HL-60 (cell line): ENCODE measurements around the gene RDX.

Experiments
- DNase-seq, 2 experiments: peaks; one replicate each; pipeline ENCODE4 v3.0.0-alpha.2; 2010 to 2020; ENCODE audit warnings: low read depth in 1 of 2, low spot score in 1 of 2
- H3K27ac ChIP-seq: fragments of 250-450 bp; sonication (Bioruptor Pico); replicated peaks from 2 replicates; pipeline ENCODE4 v1.5.1; 2020; ENCODE audit warnings: mild to moderate bottlenecking, moderate library complexity
- H3K27me3 ChIP-seq: fragments of 250-450 bp; sonication (Bioruptor Pico); 2 replicates; pipeline ENCODE4 v1.5.1; 2021; ENCODE audit warnings: mild to moderate bottlenecking, moderate library complexity; ENCODE audit not compliant: insufficient read depth, poor library complexity, severe bottlenecking
- H3K4me3 ChIP-seq: replicated peaks from 2 replicates; pipeline ENCODE4 v1.5.1; 2011; ENCODE audit warnings: mild to moderate bottlenecking, control low read depth, low read length; ENCODE audit not compliant: insufficient read depth
- CTCF ChIP-seq: IDR thresholded peaks from one replicate; pipeline ENCODE4 v1.5.1; 2011; ENCODE audit warnings: low read length, control low read depth, inconsistent platforms; ENCODE audit not compliant: insufficient read depth
- GABPA ChIP-seq: IDR thresholded peaks from 2 replicates; pipeline ENCODE4 v1.6.1; 2012; ENCODE audit warnings: low read depth
- POLR2AphosphoS5 ChIP-seq: IDR thresholded peaks from 2 replicates; pipeline ENCODE4 v1.6.1; 2012; ENCODE audit warnings: low read depth
- SPI1 ChIP-seq: IDR thresholded peaks from 2 replicates; pipeline ENCODE4 v1.6.1; 2012; ENCODE audit warnings: low read depth, mild to moderate bottlenecking, borderline replicate concordance
- TF ChIP-seq, protein P1 (sequence below): IDR thresholded peaks from 2 replicates; pipeline ENCODE4 v1.6.1; 2012; ENCODE audit warnings: low read depth; ENCODE audit not compliant: insufficient replicate concordance

The RDX gene

GRCh38 chr11:110162216-110162615, 134.2 kb downstream of the RDX start:
- TF ChIP-seq GABPA = no peak
- TF ChIP-seq CTCF = no peak
- TF ChIP-seq POLR2AphosphoS5 = no peak
- TF ChIP-seq, protein P1, sequence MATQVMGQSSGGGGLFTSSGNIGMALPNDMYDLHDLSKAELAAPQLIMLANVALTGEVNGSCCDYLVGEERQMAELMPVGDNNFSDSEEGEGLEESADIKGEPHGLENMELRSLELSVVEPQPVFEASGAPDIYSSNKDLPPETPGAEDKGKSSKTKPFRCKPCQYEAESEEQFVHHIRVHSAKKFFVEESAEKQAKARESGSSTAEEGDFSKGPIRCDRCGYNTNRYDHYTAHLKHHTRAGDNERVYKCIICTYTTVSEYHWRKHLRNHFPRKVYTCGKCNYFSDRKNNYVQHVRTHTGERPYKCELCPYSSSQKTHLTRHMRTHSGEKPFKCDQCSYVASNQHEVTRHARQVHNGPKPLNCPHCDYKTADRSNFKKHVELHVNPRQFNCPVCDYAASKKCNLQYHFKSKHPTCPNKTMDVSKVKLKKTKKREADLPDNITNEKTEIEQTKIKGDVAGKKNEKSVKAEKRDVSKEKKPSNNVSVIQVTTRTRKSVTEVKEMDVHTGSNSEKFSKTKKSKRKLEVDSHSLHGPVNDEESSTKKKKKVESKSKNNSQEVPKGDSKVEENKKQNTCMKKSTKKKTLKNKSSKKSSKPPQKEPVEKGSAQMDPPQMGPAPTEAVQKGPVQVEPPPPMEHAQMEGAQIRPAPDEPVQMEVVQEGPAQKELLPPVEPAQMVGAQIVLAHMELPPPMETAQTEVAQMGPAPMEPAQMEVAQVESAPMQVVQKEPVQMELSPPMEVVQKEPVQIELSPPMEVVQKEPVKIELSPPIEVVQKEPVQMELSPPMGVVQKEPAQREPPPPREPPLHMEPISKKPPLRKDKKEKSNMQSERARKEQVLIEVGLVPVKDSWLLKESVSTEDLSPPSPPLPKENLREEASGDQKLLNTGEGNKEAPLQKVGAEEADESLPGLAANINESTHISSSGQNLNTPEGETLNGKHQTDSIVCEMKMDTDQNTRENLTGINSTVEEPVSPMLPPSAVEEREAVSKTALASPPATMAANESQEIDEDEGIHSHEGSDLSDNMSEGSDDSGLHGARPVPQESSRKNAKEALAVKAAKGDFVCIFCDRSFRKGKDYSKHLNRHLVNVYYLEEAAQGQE = no peak
- no peak for TF ChIP-seq SPI1
- H3K27me3 ChIP-seq = no peaks in the 10 kb centered on the region
- H3K27ac ChIP-seq = no peak overlapping the region
- H3K4me3 ChIP-seq = no peak overlapping the region
- no peak for DNase-seq

DNA sequence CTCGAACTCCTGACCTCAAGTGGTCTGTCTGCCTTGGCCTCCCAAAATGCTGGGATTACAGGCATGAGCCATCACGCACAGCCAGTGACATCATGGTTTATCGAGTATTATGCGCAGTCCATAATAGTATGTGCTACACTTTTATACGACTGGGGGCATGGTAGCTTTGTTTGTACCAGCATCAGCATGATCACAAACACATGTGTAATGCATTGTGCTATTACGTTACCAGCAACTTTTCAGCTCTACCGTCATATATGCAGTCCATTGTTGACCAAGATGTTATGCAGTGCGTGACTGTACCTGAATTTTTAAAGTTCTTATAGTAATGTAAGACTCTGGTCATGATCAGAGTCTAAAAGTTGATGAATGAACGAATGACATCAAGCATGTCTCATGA, 135.4 kb downstream of the RDX start:
- no peak overlapping the region for H3K27ac ChIP-seq
- no peaks in the 10 kb centered on the region for H3K27me3 ChIP-seq
- DNase-seq = no peak
- TF ChIP-seq, protein P1 = no peak
- TF ChIP-seq SPI1 (no peak), GABPA (no peak), CTCF (no peak), POLR2AphosphoS5 (no peak)
- no peak overlapping the region for H3K4me3 ChIP-seq

DNA sequence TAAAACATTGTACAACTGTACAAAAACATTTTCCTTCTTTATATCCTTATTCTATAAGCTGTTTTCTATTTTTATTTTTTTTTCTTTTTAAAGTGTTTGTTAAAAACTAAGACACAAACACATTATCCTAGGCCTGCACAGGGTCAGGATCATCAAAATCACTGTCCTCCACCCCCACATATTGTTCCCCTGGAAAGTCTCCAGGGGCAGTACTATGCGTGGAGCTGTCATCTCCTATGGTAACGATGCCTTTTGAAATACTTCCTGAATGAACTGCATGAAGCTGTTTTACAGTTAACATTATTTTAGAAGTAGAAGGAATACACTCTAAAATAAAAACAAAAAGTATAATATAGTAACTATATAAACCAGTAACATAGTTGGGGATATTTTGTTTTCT, 136.0 kb downstream of the RDX start:
- TF ChIP-seq CTCF (no peak), POLR2AphosphoS5 (no peak), GABPA (no peak), SPI1 (no peak)
- TF ChIP-seq, protein P1 = no peak
- H3K27me3 ChIP-seq = no peaks in the 10 kb centered on the region
- no peak overlapping the region for H3K4me3 ChIP-seq
- H3K27ac ChIP-seq = no peak overlapping the region
- DNase-seq = no peak
